Adrenal gland (tissue), 12 donors: ENCODE data around the gene RSPH3. TPM values are rescaled to one million over a fixed set of nuclear protein-coding genes. Genes with fewer than 3 reads are reported as not detected.
"Not testable (repeated sequence)": the region's sequence is repeated elsewhere in the genome, so short reads cannot be mapped to it uniquely, and the experiment has no call there.

ENCODE experiments used
- DNase-seq, 7 donors: peaks; one replicate each; pipeline ENCODE4 v3.0.0-alpha.2; 2019 to 2020
- H3K27ac ChIP-seq, 5 donors: fragments of 200-600 bp; sonication (generic) in 4 of 5; 1 replicate in 3 of 5; 2 replicates in 2 of 5; pipeline versions ENCODE4 v1.5.1 to v1.8.0; 2016 to 2020; ENCODE audit warnings: mild to moderate bottlenecking in 1 of 5
- H3K27me3 ChIP-seq: fragments of 200-600 bp; 2 replicates; pipeline ENCODE4 v1.8.0; 2021
- H3K36me3 ChIP-seq, 2 donors: fragments of 200-600 bp; replicated peaks in 1 of 2; 1 replicate in 1 of 2; 2 replicates in 1 of 2; pipeline versions ENCODE4 v1.5.1 to v1.8.0; 2018 to 2022
- H3K4me1 ChIP-seq, 2 donors: fragments of 200-600 bp; replicated peaks in 1 of 2; 1 replicate in 1 of 2; 2 replicates in 1 of 2; pipeline versions ENCODE4 v1.5.1 to v1.8.0; 2018 to 2021
- H3K4me3 ChIP-seq, 4 donors: fragments of 200-600 bp; sonication (generic) in 3 of 4; one replicate each; pipeline ENCODE4 v1.5.1; 2016 to 2018
- H3K9me3 ChIP-seq, 3 donors: fragments of 200-600 bp; sonication (generic) in 1 of 3; replicated peaks in 1 of 3; 1 replicate in 2 of 3; 2 replicates in 1 of 3; pipeline versions ENCODE4 v1.5.1 to v1.8.0; 2016 to 2021
- POLR2A ChIP-seq, 2 donors: fragments of 450-650 bp; IDR thresholded peaks; one replicate each; pipeline ENCODE4 v1.6.1; 2017; ENCODE audit warnings: antibody characterized with exemption in 2 of 2, mild to moderate bottlenecking in 2 of 2, moderate library complexity in 1 of 2
- WGBS, 4 donors: extraction: QIAGEN DNeasy Blood & Tissue Kit in 2 of 4; methylation state at CpG; one replicate each; pipeline versions ENCODE4 v1.1.5 to v1.1.7; 2013 to 2017; 5-methylcytosine and 5-hydroxymethylcytosine counted together
- intact Hi-C, 2 donors: fragments of 100-400 bp; cut with DNase I; formaldehyde crosslinking; loops; one replicate each; pipeline versions ENCODE4 v1.14.1 to v1.15.0; 2022 to 2023
- polyA plus RNA-seq, 3 donors: library from polyadenylated mRNA; stranded (reverse); fragments of 200-250 nt in 2 of 3; fragments of 350-450 nt in 1 of 3; fragmentation: Illumina TruSeq in 1 of 3; extraction: RNeasy Lipid Tissue Mini Kit (QIAGEN cat#74804) in 1 of 3; gene quantifications; one replicate each; pipeline ENCODE4 v1.2.3, GENCODE V29; 2013 to 2014
- total RNA-seq, 9 donors: library from RNA; depleted of rRNA in 4 of 9; stranded (reverse); fragments of >200 nt in 4 of 9; fragments of 120-200 nt in 1 of 9; fragmentation: NEBNext Ultra II Directional in 1 of 9; extraction: Animal tissue kit (Norgen Biotek cat#: 25700) in 1 of 9; gene quantifications; one replicate each; pipeline versions ENCODE4 v1.1.0 to v1.2.4, GENCODE V29; 2013 to 2023
- TF ChIP-seq, protein P1 (sequence below), 6 experiments: fragments of 450-650 bp in 4 of 6; fragments of 200-600 bp in 2 of 6; sonication (generic) in 1 of 6; IDR thresholded peaks; 1 replicate in 5 of 6; 2 replicates in 1 of 6; pipeline versions ENCODE4 v1.5.1 to v1.8.0; 2016 to 2021; ENCODE audit warnings: antibody characterized with exemption in 6 of 6, mild to moderate bottlenecking in 2 of 6, moderate library complexity in 1 of 6
- donor health status: healthy with polysubstance abuse.
- donor health status: Bipolar disorder and iron deficiency.
- donor health status: DM: yes; HTN: yes; CAD: no.
- donor health status: DM: no; HTN: no; CAD: no.
- donor health status: DM: no; HTN: no; CAD: no.
- donor health status: DM: yes; HTN: yes; CAD: no.

Gene RSPH3
- total and polyA plus RNA-seq, 12 donors: 3.4 to 20.5 (median 12.8) TPM

DNA sequence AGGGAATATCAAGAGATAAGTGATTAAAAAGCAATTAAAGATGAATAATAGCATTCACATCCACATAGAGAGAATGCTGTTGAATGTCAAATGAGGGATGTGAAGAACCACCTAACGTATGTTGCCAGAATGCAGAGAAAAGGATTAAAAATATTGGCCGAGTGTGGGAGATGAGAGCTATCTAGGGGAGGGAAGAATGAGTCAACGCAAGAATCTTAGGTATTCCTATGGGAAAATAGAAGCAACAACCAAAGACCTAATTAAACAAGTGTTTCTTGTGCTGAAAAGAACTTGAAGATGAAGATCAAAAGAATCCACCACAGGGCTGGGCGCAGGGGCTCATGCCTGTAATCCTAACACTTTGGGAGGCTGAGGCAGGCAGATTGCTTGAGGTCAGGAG is 12.2 kb upstream of the RSPH3 start:
- no peak for TF ChIP-seq POLR2A (IDR thresholded peaks at IDR 0.05)
- TF ChIP-seq, protein P1, sequence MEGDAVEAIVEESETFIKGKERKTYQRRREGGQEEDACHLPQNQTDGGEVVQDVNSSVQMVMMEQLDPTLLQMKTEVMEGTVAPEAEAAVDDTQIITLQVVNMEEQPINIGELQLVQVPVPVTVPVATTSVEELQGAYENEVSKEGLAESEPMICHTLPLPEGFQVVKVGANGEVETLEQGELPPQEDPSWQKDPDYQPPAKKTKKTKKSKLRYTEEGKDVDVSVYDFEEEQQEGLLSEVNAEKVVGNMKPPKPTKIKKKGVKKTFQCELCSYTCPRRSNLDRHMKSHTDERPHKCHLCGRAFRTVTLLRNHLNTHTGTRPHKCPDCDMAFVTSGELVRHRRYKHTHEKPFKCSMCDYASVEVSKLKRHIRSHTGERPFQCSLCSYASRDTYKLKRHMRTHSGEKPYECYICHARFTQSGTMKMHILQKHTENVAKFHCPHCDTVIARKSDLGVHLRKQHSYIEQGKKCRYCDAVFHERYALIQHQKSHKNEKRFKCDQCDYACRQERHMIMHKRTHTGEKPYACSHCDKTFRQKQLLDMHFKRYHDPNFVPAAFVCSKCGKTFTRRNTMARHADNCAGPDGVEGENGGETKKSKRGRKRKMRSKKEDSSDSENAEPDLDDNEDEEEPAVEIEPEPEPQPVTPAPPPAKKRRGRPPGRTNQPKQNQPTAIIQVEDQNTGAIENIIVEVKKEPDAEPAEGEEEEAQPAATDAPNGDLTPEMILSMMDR (IDR thresholded peaks at IDR 0.05): no peak
- intact Hi-C loops: loop anchor here in 1 of 2 donors (10.0 kb wide), 1 partner anchor 93 kb away; no protein-coding TSS in a partner anchor
- no peaks in the 10 kb centered on the region for H3K36me3 ChIP-seq
- H3K27ac ChIP-seq: no peak overlapping the region
- DNase-seq: no peak
- H3K4me1 ChIP-seq: no peaks in the 10 kb centered on the region
- 83 to 100% (median 94%) methylated on average over 4 of the region's 4 CpGs for WGBS, 4 donors
- no peak overlapping the region for H3K4me3 ChIP-seq
- H3K27me3 ChIP-seq: no peaks in the 10 kb centered on the region
- H3K9me3 ChIP-seq: no peaks in the 10 kb centered on the region

DNA sequence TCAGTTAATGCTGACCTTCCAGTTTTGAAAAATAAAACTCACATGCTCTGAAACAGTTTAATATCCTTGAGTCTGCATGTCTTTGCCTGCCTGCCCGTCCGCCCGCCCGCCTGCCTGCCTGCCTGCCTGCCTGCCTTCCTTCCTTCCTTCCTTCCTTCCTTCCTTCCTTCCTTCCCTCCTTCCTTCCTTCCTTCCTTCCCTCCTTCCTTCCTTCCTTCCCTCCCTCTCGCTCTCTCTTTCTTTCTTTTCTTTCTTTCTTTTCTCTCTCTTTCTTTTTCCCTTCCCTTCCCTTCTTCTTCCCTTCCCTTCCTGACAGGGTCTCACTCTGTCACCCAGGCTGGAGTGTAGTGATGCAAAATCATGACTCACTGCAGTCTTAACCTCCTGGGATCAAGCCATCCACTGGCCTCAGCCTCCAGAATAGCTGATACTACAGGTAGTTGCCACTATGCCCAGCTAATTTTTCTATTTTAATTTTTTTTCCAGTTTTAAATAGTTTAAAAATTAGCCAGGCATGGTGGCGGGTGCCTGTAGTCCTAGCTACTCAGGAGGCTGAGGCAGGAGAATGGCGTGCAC is 10.1 kb upstream of the RSPH3 start:
- not testable (repeated sequence) for H3K4me3 ChIP-seq, H3K9me3 ChIP-seq, DNase-seq, H3K4me1 ChIP-seq, H3K27ac ChIP-seq, H3K27me3 ChIP-seq, H3K36me3 ChIP-seq
- intact Hi-C loops: loop anchor here in 1 of 2 donors (10.0 kb wide), 1 partner anchor 95 kb away; no protein-coding TSS in a partner anchor
- WGBS, 4 donors: 66 to 79% (median 75%) methylated on average over 7 of the region's 7 CpGs

DNA sequence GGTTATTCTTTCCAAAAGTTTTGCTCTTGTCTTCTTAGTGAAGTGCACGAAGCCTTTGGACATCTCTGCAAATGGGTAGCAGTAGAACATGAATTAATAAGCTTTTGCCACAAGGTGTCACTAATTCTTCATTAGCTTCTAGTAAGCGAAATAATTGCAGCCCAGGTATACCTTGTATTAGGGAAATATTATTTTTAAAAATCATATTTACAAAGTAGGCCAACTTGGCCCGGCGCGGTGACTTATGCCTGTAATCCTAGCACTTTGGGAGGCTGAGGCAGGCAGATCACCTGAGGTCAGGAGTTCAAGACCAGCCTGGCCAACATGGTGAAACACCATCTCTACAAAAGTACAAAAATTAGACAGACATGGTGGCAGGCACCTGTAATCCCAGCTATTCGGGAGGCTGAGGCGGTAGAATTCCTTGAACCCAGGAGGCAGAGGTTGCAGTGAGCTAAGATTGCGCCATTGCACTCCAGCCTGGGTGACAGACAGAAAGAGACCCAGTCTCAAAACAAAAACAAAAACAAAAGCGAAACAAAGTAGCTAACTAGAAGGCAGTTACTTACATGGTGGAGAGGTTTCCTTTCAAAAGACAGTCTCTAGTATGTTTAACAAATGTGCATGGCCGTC is 8.8 kb upstream of the RSPH3 start:
- intact Hi-C loops: loop anchor here in 1 of 2 donors (10.0 kb wide), 1 partner anchor 126 kb away; no protein-coding TSS in a partner anchor
- WGBS, 4 donors: 61 to 73% (median 66%) methylated on average over 10 of the region's 10 CpGs
- TF ChIP-seq, protein P1 (IDR thresholded peaks at IDR 0.05): peak; percentile 24 to 56 (median 50)
- TF ChIP-seq POLR2A (IDR thresholded peaks at IDR 0.05): no peak
- Histone ChIP-seq H3K36me3 (no peaks in the 10 kb centered on the region), H3K27me3 (no peaks in the 10 kb centered on the region), H3K4me3 (no peak overlapping the region), H3K4me1 (no peaks in the 10 kb centered on the region), H3K27ac (no peak overlapping the region), H3K9me3 (no peaks in the 10 kb centered on the region)
- no peak for DNase-seq

DNA sequence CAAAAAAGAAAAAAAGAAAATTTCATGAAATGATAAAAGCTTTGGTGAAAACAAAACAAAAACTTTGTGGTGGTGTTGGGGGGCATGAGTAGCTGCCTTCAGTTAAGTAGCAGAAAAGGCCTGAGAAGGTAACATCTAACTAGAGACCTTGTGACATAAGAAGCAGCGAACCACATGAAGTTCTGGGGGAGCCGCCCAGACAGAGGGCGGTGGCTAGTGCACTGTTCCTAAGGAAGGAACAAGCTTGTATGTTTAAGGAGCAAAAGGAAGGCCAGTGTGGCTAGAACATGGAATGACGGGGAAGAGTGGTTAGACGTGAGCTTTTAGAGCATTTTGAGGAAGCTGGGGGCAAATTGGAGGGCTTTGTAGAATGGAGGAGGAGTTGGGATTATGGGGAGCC is 7.5 kb upstream of the RSPH3 start:
- intact Hi-C loops: loop anchor here in 1 of 2 donors (10.0 kb wide), 1 partner anchor 127 kb away; no protein-coding TSS in a partner anchor
- Histone ChIP-seq H3K4me3 (no peak overlapping the region), H3K27me3 (no peaks in the 10 kb centered on the region), H3K4me1 (no peaks in the 10 kb centered on the region), H3K36me3 (no peaks in the 10 kb centered on the region), H3K27ac (no peak overlapping the region), H3K9me3 (no peaks in the 10 kb centered on the region)
- 85 to 90% (median 87%) methylated on average over 5 of the region's 5 CpGs for WGBS, 4 donors
- TF ChIP-seq, protein P1 (IDR thresholded peaks at IDR 0.05): no peak
- DNase-seq: no peak
